Activated CD8-positive, alpha-beta T cell treated with anti-CD3 and anti-CD28 coated beads, Interleukin-2, amount 10 ng/mL, durations not matched to agents 7 days and 5 days (primary cell): Measurements from ENCODE around the gene UNK. TPM values are rescaled to one million over a fixed set of nuclear protein-coding genes. Genes with fewer than 3 reads are reported as not detected.

Experiments used
- microRNA-seq: library from miRNA; unstranded; fragments of <30 nt; microRNA quantifications from one replicate; pipeline ENCODE4 v1.2.0, GENCODE V29; 2022
- total RNA-seq, 2 experiments: library from RNA; stranded (reverse); gene quantifications; one replicate each; pipeline ENCODE4 v1.2.3, GENCODE V29; 2021

The UNK gene
- total RNA-seq, 2 experiments from 2014 or later: 30.2 to 31.0 TPM

Small RNA genes within 50 kb of the gene (microRNA-seq; reads per million reads assigned to microRNA genes)
- 1.7 reads per million for gene MIR4738

Other genes with a start within 250 kb of the UNK start
- gene MYO15B, start 197.0 kb upstream of the UNK start, total RNA-seq: 10 to 100 TPM; 26.9 to 27.8 TPM
- under 1 TPM in 1 of 2 experiments, not detected in 1; 0.31 TPM for gene SMIM5, start 151.4 kb upstream of the UNK start, total RNA-seq
- 10 to 100 TPM; 37.6 to 43.9 TPM for gene RECQL5, start 117.7 kb upstream of the UNK start, total RNA-seq
- 10 to 100 TPM; 88.7 to 93.7 TPM for gene SAP30BP, start 117.5 kb upstream of the UNK start, total RNA-seq
- gene ITGB4, start 63.3 kb upstream of the UNK start, total RNA-seq: 1 to 10 TPM in 1 of 2 experiments, under 1 TPM in 1; 0.89 to 2.0 TPM
- 10 to 100 TPM; 52.2 to 56.9 TPM for gene GALK1, start 19.6 kb upstream of the UNK start, total RNA-seq
- 100 to 1,000 TPM; 234 to 249 TPM for gene UNC13D, start 59.6 kb downstream of the UNK start, total RNA-seq
- 10 to 100 TPM; 64.3 to 68.6 TPM for gene WBP2, start 70.5 kb downstream of the UNK start, total RNA-seq
- gene TRIM47, start 93.8 kb downstream of the UNK start, total RNA-seq: 10 to 100 TPM; 31.4 to 36.8 TPM
- 10 to 100 TPM; 35.8 to 37.3 TPM for gene TRIM65, start 112.1 kb downstream of the UNK start, total RNA-seq
- 100 to 1,000 TPM in 1 of 2 experiments, 10 to 100 TPM in 1; 89.0 to 113 TPM for gene MRPL38, start 120.1 kb downstream of the UNK start, total RNA-seq
- gene FBF1, start 156.2 kb downstream of the UNK start, total RNA-seq: 10 to 100 TPM; 23.4 to 24.5 TPM
- gene ACOX1, start 194.4 kb downstream of the UNK start, total RNA-seq: 10 to 100 TPM; 30.3 to 32.2 TPM
- gene TEN1, start 194.4 kb downstream of the UNK start, total RNA-seq: 10 to 100 TPM; 16.8 to 21.0 TPM
- gene CDK3, start 216.0 kb downstream of the UNK start, total RNA-seq: 1 to 10 TPM; 6.4 to 7.3 TPM
- under 1 TPM; 0.34 to 0.47 TPM for gene EVPL, start 242.5 kb downstream of the UNK start, total RNA-seq